CD1c-positive myeloid dendritic cell (primary cell): ENCODE measurements around the gene PRAF2.

ENCODE experiments used
- DNase-seq: peaks from one replicate; pipeline ENCODE4 v3.0.0-alpha.2; 2016; ENCODE audit errors: extremely low spot score

Gene PRAF2

DNA sequence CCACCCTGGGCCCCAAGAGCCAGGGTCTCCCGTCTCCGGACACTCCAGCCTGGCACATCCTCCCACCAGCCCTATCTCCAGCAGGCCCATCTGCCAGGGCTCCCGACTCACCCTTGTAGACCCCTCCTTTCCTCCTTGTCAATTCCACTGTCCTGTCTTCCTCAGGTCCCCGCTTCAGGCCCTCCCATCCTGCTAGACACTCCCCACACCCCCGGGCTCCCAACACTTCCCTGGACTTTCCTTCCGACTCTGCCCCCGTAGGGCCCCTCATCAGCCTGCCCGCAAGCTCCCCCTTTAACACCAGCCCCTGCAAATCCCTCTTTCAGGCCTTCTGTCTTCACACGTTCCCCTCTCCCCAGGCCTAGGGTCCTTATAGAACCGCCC, 1.1 kb downstream of the PRAF2 start:
- DNase-seq: no peak

DNA sequence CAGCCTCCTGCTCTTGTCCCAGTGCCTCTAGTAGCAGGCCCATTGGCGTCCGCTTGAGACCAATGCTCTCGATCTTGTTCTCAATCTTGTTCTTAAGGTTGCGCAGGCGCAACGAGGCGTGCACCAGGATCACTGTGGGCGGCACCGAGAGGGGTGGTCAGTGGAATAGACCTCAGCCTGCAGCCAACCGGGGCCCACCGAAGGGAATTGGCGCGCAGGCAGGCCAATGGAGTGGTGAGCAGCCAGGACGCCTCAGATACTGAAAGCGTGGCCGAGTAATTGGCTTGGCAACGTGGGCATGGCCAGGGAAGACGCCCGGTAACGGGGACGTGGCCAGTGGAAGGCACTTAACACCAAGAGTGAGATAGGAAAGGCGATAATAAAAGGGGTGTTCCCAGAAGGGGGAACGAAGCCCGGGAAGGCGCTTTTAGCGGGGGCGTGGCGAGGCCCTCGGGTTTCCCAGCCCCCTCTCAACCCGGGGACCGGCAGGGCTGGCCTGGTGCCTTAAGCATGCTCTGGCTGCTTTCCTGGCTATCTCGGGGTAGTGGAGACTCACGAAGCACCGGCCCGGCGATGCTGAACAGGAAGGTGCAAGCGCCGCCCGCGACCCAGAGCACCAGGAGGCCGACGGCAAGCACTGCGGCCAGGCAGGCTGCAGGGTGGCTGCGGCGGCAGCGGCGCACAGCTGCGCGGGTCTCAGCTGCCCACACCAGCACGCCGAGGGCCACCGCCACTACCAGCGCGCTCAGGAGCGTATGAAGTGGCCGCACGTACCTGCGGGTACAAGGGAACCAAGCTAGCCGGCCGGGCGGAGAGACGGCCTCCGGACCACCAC, 1.7 kb downstream of the PRAF2 start:
- DNase-seq: no peak

DNA sequence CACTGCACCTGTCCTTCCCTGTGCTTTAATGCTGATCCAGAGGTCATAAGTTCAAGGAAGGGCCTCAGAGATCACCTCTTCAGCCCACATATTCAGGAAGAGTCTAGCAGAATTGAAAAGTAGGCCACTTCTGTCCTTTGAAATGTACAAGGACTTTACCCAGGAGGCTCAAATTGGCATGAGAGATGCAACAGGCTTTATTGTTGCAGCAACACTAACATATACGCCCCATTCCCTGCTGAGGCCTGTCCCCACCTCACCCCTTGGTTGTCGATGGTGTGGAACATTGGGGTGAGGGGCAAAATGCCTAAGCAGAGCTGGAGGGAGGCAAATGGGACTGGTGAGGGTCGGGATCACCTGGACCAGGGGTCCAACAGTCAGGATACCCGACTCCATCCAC, 2.8 kb downstream of the PRAF2 start:
- no peak for DNase-seq

DNA sequence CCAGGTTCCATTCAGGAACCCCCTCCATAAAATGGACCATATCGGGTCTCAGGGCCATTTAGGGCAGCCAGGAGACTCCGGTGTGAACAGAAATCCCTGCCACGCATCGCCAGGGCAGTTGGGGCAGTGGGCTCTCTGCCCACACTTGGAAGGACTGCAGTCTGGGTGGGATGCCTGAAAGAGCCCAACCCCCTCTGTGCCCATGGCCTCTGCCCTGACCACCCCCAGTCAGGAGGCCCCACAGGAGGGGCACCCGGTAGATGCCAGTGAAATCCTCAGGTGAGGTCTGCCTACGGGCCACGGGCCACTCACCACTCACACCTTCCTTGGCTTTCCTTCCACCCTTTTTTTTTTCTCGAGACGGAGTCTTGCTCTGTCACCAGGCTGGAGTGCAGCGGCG, 4.8 kb downstream of the PRAF2 start:
- no peak for DNase-seq

DNA sequence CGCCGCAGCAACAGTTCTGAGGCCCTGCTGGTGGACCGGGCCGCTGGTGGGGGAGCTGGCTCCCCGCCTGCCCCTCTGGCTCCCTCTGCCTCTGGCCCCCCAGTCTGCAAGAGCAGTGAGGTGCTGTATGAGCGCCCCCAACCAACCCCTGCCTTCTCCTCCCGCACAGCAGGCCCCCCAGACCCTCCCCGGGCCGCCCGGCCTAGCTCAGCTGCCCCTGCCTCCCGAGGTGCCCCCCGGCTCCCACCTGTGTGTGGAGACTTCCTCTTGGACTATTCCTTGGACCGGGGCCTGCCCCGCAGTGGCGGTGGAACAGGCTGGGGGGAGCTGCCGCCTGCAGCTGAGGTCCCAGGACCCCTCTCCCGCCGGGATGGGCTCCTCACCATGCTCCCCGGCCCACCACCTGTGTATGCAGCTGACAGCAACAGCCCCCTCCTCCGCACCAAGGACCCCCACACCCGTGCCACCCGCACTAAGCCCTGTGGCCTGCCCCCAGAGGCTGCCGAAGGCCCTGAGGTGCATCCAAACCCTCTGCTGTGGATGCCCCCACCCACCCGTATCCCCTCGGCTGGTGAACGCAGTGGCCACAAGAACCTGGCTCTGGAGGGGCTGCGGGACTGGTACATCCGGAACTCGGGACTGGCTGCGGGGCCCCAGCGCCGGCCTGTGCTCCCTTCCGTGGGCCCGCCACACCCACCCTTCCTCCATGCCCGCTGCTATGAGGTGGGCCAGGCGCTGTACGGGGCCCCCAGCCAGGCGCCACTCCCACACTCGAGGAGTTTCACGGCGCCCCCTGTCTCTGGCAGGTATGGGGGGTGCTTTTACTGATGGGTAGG, 6.3 kb downstream of the PRAF2 start:
- no peak for DNase-seq

DNA sequence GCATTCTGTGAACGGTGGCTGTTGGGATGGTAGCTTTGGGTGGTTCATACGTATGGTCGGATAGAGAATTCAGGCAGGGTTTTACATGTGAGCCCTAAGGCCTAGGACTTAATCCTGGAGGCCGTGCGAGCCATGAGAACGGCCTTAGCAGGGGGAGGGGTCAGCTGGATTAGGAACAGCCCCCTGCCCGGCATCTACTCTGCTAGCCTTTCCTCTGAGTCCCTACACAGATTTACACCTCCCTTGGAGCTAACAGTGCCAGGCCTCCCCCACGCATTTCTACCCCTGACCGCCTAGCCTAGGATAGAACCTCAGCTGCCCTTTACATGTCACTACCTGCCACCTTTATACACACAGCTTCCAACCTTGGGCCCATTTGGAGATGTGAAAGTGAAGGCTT, 7.1 kb downstream of the PRAF2 start:
- no peak for DNase-seq

DNA sequence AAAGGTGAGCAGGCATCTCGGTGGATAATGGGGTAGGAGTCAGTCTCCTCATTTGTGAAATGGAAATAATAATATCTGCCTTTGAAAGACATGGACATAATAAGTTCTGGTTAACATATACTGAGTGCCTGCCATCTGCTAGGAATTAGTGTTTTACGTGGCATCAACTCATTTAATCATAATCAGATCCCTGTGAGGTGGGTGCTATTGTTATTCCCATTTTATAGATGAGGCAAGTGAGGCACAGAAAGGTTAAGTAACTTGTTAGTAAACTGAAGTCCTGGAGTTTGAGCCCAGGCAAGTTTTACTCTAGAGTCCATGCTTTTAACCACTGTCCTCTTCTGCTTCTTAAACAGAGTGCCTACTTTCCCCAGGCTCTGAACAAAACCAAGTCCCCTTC, 7.5 kb downstream of the PRAF2 start:
- no peak for DNase-seq

DNA sequence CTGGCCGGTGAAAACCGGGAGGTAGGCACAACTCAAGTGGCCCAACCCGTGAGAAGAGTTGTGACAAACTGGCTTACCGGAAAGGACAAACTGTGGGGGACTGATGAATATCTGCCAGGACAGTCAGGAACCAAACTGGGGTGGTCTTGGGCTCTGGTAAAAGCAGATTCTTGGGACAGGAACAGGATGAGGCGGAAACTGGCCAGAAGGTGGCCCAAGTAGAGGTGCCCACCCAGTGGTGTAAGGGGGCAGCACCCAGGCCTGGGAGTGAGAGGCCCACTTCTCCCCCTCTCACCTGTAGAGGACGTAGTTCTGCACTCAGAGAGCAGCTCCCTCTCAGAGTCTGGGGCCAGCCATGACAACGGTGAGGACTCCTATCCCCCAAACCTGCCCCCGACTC, 9.1 kb downstream of the PRAF2 start:
- DNase-seq: no peak

DNA sequence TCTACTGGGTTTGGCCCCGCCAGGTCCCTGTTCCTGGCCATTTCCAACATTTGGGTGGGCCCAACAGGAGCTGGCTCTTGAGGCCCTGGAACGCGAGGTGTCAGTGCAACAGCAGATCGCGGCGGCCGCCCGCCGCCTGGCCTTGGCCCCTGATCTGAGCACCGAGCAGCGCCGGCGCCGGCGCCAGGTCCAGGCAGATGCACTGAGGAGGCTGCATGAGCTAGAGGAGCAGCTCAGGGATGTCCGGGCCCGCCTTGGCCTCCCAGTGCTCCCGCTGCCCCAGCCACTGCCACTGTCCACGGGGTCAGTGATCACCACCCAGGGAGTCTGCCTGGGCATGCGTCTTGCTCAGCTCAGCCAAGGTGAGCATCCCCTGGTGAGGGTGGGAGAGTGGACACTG, 9.5 kb downstream of the PRAF2 start:
- no peak for DNase-seq

DNA sequence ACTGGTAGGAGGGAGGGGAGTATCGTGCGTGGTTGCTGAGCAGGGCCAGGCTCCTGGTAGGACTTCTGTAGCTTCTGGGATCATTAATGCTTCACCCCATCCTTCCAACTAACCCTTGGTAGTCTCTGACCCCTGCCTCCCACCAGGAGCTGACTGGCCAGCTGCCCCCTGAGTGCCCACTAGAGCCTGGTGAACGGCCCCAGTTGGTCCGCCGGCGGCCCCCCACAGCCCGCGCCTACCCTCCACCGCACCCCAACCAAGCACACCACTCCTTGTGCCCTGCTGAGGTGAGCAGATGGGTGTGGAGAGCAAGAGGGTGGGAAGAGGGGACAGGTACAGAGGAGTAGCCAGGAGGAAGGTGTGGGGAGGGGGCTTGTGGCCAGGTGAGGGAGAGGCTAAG, 10.1 kb downstream of the PRAF2 start:
- no peak for DNase-seq

DNA sequence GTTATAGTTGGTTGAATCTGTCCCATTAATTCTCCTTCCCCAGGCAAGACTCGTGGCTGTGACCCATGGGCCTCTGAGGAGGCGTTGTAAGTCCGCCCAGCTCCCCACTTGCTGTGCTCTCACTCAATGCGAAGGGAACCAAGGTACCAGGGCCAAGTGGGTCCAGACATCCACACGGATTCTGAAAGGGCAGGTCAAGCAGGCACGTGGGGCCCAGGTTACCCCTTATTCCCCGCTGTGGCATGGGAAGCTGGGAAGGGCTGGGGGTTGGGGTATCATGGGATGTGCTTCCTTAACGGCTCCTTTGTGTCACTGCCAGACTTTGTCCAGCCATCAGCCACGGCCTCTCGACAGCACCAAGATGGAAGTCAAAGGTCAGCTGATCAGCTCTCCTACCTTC, 11.9 kb downstream of the PRAF2 start:
- DNase-seq: no peak

DNA sequence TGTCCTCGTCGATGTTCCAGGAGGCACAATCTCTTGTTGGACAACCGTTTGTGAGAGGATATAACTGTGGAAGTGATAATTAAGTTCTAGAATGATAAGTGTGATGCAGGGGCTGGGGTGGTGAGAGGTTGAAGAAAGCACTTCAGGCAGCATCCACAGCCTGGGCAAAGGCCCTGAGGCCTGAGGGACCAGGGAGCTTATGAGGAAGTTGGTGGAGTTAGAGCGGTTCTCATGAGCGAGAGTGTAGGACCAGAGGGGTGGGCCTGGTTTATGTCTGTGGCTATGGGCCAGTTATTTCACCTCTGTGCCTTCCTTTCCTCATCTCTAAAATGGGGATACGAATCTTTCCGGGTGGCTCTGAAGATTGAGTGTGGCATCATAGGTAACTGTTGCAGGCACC, 12.3 kb downstream of the PRAF2 start:
- DNase-seq: no peak

DNA sequence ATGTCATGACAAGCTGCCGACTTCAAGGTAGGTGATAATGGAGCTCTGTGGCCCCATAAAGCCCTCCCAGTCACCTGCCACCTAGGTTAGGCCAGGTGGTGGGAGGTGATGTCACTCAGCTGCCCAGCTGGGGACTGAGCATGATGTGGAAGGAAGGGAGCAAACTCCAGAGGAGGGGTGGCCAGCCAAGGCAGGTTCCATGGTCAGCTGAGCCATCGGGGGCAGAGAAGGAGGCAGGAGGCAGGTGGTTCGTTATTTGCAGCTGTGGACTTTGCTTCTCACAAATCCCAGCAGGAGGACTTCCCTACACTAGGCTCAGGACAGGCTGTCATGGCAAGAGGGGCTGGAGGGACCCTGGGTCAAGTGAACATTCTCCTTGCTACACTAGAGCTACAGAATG, 12.9 kb downstream of the PRAF2 start:
- DNase-seq: no peak

DNA sequence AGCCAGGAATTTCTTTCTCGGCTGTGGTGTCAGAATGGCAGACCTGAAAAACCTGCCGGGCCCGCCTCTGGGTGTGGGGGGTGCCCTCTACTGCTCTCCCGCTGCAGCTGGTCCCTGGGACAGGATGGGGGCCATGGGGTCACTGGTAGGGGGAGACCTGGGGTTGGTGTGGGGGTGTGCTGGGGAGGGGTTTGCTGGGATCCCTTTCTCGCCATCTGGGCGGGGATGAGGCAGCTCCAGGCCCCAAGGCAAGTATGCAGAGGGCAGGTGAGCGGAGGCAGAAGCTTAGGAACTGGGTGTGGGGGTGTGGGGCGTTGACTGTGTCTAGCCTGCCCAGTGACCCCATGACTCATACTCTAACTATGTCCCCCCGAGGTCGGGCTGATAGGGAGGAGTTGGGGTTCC, 14.1 kb downstream of the PRAF2 start:
- DNase-seq: no peak

DNA sequence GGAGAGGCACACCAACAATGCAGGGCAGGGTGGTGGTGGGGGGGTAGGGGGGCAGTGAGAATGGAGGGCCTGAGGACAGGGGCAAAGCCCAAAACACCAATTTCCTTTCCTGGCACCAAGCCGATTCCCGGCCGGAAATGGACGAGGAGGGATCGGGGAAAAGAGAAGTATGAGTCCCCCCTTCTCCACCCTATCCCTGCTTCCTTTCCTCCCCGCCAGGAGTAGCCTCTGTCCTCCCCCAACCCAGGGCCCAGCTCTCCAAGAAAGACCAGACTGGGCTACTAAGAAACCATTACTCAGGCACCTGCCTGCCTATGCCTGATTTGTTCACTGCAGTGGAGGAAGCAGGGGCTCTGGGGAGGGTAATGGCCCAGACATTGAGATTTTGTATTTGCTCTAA, 14.6 kb downstream of the PRAF2 start:
- no peak for DNase-seq

DNA sequence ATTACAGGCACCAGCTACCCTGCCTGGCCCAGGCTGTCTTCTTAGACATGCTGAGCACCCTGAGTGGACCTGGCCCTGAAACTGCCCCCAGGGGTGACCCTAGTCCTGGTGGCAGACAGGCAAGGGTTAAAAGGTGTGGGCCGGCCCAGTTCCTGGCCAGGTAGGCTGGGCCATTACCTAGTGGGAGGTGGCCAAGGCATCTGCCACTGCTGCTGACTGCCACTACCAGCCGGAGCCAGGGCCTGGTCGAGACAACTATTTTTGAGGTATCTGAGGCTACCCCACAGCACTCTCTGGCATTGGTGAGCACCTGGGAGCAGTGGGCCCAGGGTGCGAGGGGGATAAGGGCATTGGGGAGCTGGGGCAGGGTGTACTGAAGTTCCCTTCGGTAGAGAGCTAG, 15.0 kb downstream of the PRAF2 start, which contains the start of gene CCDC120:
TSS of gene CCDC120 (plus strand) at position 206 of the 400 bp plus-strand sequence. CDS start 3,043 bp downstream, outside the sequence.
- no peak for DNase-seq

DNA sequence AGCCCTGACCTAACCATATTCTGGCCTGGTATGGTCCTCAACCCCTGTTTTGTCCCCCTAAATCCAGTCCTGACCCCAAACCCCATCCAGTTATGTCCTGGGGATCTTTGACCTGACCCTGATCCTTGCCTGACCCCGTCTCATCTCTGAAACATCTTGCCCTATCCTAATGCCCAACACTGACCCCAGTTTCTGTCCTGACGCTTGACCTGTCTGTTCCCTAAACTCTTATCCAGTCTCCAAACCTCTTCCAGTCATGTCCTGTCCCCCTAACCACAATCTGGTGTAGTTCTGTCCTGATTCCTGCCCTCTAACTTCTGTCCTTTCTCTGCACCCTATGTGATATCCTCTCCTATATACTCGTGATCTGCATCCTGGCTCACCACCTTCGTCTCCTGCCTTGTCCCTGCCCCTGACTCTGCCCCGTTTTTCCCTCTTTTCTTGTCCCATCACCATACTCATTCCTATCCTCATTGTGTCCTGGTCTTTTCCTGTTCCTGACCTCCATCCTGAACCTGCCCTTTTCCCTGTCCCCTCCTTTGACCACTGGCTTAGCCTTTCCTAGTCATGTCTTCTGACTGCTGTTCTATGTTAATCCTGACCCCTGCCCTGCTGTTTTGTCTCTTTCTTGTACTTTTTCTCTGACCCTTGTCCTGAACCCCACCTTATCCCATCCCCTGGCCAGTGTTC, 19.6 kb downstream of the PRAF2 start:
- no peak for DNase-seq

DNA sequence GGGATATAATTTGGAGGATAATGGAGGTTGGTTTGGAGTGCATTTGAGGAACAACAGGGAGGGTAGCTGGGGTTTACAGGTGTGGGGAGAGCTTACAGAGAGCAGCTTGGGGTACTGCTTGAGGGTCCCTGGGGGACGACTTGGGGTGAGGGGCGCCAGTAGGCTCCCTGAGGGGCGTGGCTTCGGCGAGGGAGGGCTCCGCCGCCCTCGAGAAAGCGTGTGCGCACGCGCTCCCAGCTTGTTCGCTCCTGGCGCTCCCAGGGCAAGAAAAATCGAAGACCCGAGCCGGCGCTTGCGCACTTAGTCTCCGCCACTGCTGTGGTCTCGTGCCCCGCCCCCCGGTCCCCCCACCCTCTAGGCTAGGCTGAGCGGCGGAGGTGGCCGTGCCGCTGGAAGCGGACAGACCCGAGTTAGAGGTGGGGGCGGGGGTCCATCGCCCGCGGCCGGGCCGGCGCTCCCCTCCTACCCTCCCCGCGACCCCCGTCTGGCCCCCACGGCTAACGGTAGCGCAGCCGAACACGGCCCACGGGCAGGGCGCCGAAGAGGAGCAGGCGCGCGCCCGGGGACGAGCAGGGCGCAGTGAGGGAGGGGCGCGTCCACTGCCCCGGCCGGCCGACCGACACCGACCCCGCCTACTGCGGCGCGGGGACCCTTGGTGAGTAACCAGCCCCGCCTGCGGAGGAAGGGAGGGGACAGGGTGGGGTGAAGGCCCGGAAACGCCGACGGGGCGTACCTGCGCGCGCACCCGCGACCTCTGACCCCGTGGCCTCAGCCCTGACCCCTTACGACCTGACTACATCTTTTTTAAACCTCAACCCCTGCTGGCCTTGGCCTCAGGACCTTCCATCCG, 20.4 kb downstream of the PRAF2 start:
- peak; percentile 42 for DNase-seq

DNA sequence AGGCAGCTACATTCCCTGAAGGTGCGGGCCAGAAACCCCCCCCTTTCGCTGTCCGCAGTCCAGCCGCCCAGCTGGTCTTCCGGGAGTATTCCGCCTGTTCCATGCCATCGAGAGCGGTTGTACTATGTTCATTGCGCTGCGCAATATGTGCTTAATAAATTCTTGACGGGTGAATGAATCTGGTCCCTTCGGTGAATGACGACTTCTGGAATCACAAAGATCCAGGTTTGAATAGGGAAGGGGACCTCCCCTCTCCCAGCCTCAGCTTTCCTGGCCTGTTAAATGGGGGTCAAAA, 29.9 kb downstream of the PRAF2 start:
- no peak for DNase-seq

DNA sequence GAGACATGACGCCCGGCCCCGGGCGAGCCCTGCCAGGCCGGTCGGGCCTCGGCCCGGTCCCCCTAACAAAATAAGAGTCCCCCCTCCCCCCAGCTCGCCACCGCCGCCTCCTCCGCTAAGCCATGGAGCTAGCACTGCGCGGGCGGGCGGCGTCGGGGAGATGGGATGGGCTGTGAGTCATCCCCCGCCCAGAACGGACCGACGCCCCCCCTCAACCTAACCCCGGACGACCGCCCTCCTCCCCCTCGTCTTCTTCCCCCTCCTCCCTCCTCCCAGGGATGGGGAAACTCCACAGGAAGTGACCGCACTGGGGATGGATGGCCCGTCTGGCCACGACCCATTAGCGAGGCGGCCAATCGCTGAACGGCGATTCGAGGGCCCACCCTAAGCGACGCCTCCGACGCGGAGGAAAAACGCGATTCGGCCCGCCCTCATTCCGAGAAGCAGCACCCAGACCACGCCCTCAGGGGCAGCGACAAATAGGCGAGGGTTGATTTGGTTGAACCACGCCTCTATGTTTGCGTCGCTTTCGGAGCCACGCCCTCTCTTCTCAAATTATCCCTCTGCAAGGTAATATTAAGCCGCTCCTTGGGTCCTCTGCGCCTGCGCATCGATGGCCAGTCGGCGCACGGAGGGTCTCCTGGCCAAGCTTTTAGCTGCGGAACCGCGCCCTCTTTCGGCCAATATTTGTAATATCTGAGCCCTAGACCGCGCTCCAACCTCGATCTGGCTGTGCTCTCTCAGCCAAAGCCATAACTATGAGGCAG, 30.4 kb downstream of the PRAF2 start, which contains the start of gene TFE3:
TSS of gene TFE3 (minus strand) at position 138 of the 767 bp plus-strand sequence. CDS start at position 7, 131 bp downstream.
- peak; percentile 98 for DNase-seq
